Subcutaneous abdominal adipose tissue (tissue), 5 donors: ENCODE results near the gene B4GALT3.

ENCODE experiments used
- H3K27ac ChIP-seq: one replicate; pipeline ENCODE4 v1.7.0; 2013; ENCODE audit warnings: low read depth, mild to moderate bottlenecking, inconsistent platforms, low read length, moderate library complexity
- H3K27me3 ChIP-seq, 5 donors: one replicate each; pipeline ENCODE4 v1.7.0; 2013; ENCODE audit warnings: low read length in 5 of 5, inconsistent platforms in 1 of 5; ENCODE audit not compliant: control insufficient read depth in 5 of 5, insufficient read depth in 4 of 5
- H3K36me3 ChIP-seq, 5 donors: one replicate each; pipeline ENCODE4 v1.7.0; 2013; ENCODE audit warnings: low read length in 5 of 5; ENCODE audit not compliant: control insufficient read depth in 5 of 5, insufficient read depth in 5 of 5
- H3K4me1 ChIP-seq, 5 donors: one replicate each; pipeline ENCODE4 v1.7.0; 2013; ENCODE audit warnings: low read length in 5 of 5, mild to moderate bottlenecking in 3 of 5, moderate library complexity in 1 of 5; ENCODE audit not compliant: control insufficient read depth in 5 of 5, insufficient read depth in 5 of 5
- H3K4me3 ChIP-seq, 5 donors: one replicate each; pipeline ENCODE4 v1.7.0; 2013; ENCODE audit warnings: low read length in 5 of 5, low read depth in 1 of 5
- H3K9ac ChIP-seq, 5 donors: one replicate each; pipeline ENCODE4 v1.7.0; 2013; ENCODE audit warnings: low read length in 5 of 5, mild to moderate bottlenecking in 4 of 5, moderate library complexity in 3 of 5
- H3K9me3 ChIP-seq, 5 donors: one replicate each; pipeline ENCODE4 v1.7.0; 2013; ENCODE audit warnings: low read length in 5 of 5; ENCODE audit not compliant: control insufficient read depth in 5 of 5
- donor health status: healthy.
- donor health status: healthy.
- donor health status: healthy.
- donor health status: healthy.
- donor health status: healthy.

Gene B4GALT3

GRCh38 chr1:161206411-161207140 lies 29.3 kb upstream of the B4GALT3 start:
- H3K4me1 ChIP-seq: peaks cover 8 to 42% (median 21%) of the 10 kb centered on the region in 5 donors
- peak overlapping the region; percentile 39 for H3K27ac ChIP-seq
- H3K9ac ChIP-seq: peak overlapping the region in 1 of 5 donors; percentile 21
- H3K36me3 ChIP-seq: peaks cover 16 to 68% (median 41%) of the 10 kb centered on the region in 5 donors
- H3K9me3 ChIP-seq: no peaks in the 10 kb centered on the region
- no peaks in the 10 kb centered on the region for H3K27me3 ChIP-seq
- H3K4me3 ChIP-seq: no peak overlapping the region

- Histone ChIP-seq H3K4me1 (peaks cover 42 to 78% (median 62%) of the 10 kb centered on the region in 5 donors), H3K9ac (peak within 1 kb of the TSS; percentile 86 to 94 (median 93)), H3K36me3 (peaks cover 7 to 30% (median 12%) of the 10 kb centered on the region in 5 donors), H3K9me3 (no peaks in the 10 kb centered on the region), H3K27ac (peak within 1 kb of the TSS; percentile 100), H3K4me3 (peak within 1 kb of the TSS; percentile 86 to 97 (median 93)), H3K27me3 (peaks cover 0 to 9% (median 0%) of the 10 kb centered on the region in 5 donors)
These were observed 24.8 kb upstream of the B4GALT3 start, which contains the start of gene NDUFS2 for GRCh38 chr1:161201836-161202712. NDUFS2 (plus strand) TSS chr1:161202367; CDS start chr1:161202386, 19 bp downstream.

- Histone ChIP-seq H3K4me3 (peak overlapping the region; percentile 74 to 97 (median 93)), H3K4me1 (peaks cover 46 to 78% (median 71%) of the 10 kb centered on the region in 5 donors), H3K36me3 (peaks cover 3 to 25% (median 7%) of the 10 kb centered on the region in 5 donors), H3K27me3 (peaks cover 0 to 9% (median 0%) of the 10 kb centered on the region in 5 donors), H3K27ac (peak overlapping the region; percentile 100), H3K9ac (peak overlapping the region; percentile 86 to 94 (median 93)), H3K9me3 (no peaks in the 10 kb centered on the region)
These were observed 23.9 kb upstream of the B4GALT3 start for GRCh38 chr1:161200992-161201835.

GRCh38 chr1:161200421-161200991 lies 23.2 kb upstream of the B4GALT3 start:
- peak overlapping the region; percentile 100 for H3K27ac ChIP-seq
- H3K4me3 ChIP-seq: peak overlapping the region; percentile 74 to 97 (median 93)
- peak overlapping the region; percentile 86 to 94 (median 93) for H3K9ac ChIP-seq
- no peaks in the 10 kb centered on the region for H3K9me3 ChIP-seq
- peaks cover 0 to 9% (median 0%) of the 10 kb centered on the region in 5 donors for H3K27me3 ChIP-seq
- peaks cover 48 to 84% (median 78%) of the 10 kb centered on the region in 5 donors for H3K4me1 ChIP-seq
- peaks cover 4 to 25% (median 10%) of the 10 kb centered on the region in 5 donors for H3K36me3 ChIP-seq

GRCh38 chr1:161199506-161200139 lies 22.3 kb upstream of the B4GALT3 start:
- peak overlapping the region in 1 of 5 donors; percentile 85 for H3K4me3 ChIP-seq
- H3K4me1 ChIP-seq: peaks cover 54 to 88% (median 87%) of the 10 kb centered on the region in 5 donors
- H3K27ac ChIP-seq: peak overlapping the region; percentile 100

GRCh38 chr1:161198897-161199431 lies 21.7 kb upstream of the B4GALT3 start, which contains the start of gene ADAMTS4:
ADAMTS4 (minus strand) TSS chr1:161199054; CDS start chr1:161198627, 427 bp downstream.
- Histone ChIP-seq H3K4me3 (peak within 1 kb of the TSS; percentile 56 to 85 (median 74)), H3K27me3 (peaks cover 0 to 9% (median 0%) of the 10 kb centered on the region in 5 donors), H3K9me3 (no peaks in the 10 kb centered on the region), H3K9ac (peak within 1 kb of the TSS; percentile 81 to 94 (median 92)), H3K36me3 (peaks cover 0 to 36% (median 19%) of the 10 kb centered on the region in 5 donors), H3K4me1 (peaks cover 58 to 95% (median 94%) of the 10 kb centered on the region in 5 donors), H3K27ac (peak within 1 kb of the TSS; percentile 100)

More at GRCh38 chr1:161199506-161200139, 22.3 kb upstream of the B4GALT3 start:
- H3K9me3 ChIP-seq: no peaks in the 10 kb centered on the region
- peaks cover 0 to 9% (median 0%) of the 10 kb centered on the region in 5 donors for H3K27me3 ChIP-seq
- H3K36me3 ChIP-seq: peaks cover 4 to 33% (median 19%) of the 10 kb centered on the region in 5 donors
- peak overlapping the region; percentile 81 to 94 (median 92) for H3K9ac ChIP-seq

GRCh38 chr1:161198194-161198896 lies 21.0 kb upstream of the B4GALT3 start:
- peak overlapping the region; percentile 81 to 94 (median 87) for H3K9ac ChIP-seq
- H3K27ac ChIP-seq: peak overlapping the region; percentile 100
- peaks cover 62 to 96% (median 96%) of the 10 kb centered on the region in 5 donors for H3K4me1 ChIP-seq
- H3K4me3 ChIP-seq: peak overlapping the region; percentile 56 to 85 (median 74)
- peaks cover 0 to 9% (median 0%) of the 10 kb centered on the region in 5 donors for H3K27me3 ChIP-seq
- no peaks in the 10 kb centered on the region for H3K9me3 ChIP-seq
- H3K36me3 ChIP-seq: peaks cover 0 to 37% (median 21%) of the 10 kb centered on the region in 5 donors
